IMR-90 (cell line): ENCODE measurements around the gene TAPT1. TPM values are rescaled to one million over a fixed set of nuclear protein-coding genes. Genes with fewer than 3 reads are reported as not detected.

Source experiments
- ATAC-seq: fragments of 200-7000 bp; cut with Tn5 transposase; 2 replicates; pipeline ENCODE4 v1.9.1; 2020; ENCODE audit warnings: low read depth, mild to moderate bottlenecking, moderate library complexity
- BruUV-seq: library from RNA; stranded (reverse); fragments of 400-500 nt; replicated peaks from 2 replicates; lab custom pipeline; 2021; lab: Mats Ljungman, UMichigan
- CTCF ChIA-PET: fragments of 300-600 bp; formaldehyde crosslinking; extraction: SDS; loops from one replicate; lab custom pipeline; 2021; ENCODE audit warnings: antibody characterized with exemption; lab: Yijun Ruan, JAX
- POLR2A ChIA-PET: fragments of 300-600 bp; sonication (Branson Sonifier 250); formaldehyde crosslinking; loops from one replicate; lab custom pipeline; 2022; ENCODE audit warnings: antibody characterized with exemption; ENCODE audit not compliant: unreplicated experiment; lab: Charles Lee
- DNase-seq: peaks from one replicate; pipeline ENCODE4 v3.0.0; 2013
- H2AFZ ChIP-seq: replicated peaks from 2 replicates; pipeline ENCODE3; 2013; ENCODE audit warnings: low read length, mild to moderate bottlenecking; ENCODE audit not compliant: poor library complexity
- H2AK5ac ChIP-seq: 2 replicates; pipeline ENCODE4 v1.6.1; 2013; ENCODE audit warnings: low read depth, low read length, inconsistent platforms
- H2AK9ac ChIP-seq: replicated peaks from 2 replicates; pipeline ENCODE3; 2013; ENCODE audit warnings: mild to moderate bottlenecking, low read depth, low read length, moderate library complexity; ENCODE audit not compliant: poor library complexity
- H2BK120ac ChIP-seq: 2 replicates; pipeline ENCODE4 v1.6.1; 2013; ENCODE audit warnings: low read depth, low read length, inconsistent platforms
- H2BK15ac ChIP-seq: 3 replicates; pipeline ENCODE4 v1.6.1; 2013; ENCODE audit warnings: low read depth, low read length, inconsistent platforms
- H2BK20ac ChIP-seq: 2 replicates; pipeline ENCODE4 v1.6.1; 2013; ENCODE audit warnings: low read depth, mild to moderate bottlenecking, inconsistent platforms, low read length, moderate library complexity
- H2BK5ac ChIP-seq: 2 replicates; pipeline ENCODE4 v1.6.1; 2013; ENCODE audit warnings: mild to moderate bottlenecking, low read depth, low read length, inconsistent platforms; ENCODE audit not compliant: poor library complexity, severe bottlenecking
- H3K14ac ChIP-seq: replicated peaks from 2 replicates; pipeline ENCODE4 v1.6.1; 2013; ENCODE audit warnings: low read depth, low read length, inconsistent platforms
- H3K18ac ChIP-seq: 2 replicates; pipeline ENCODE4 v1.6.1; 2013; ENCODE audit warnings: low read depth, low read length, control low read depth
- H3K23ac ChIP-seq: 2 replicates; pipeline ENCODE4 v1.6.1; 2013; ENCODE audit warnings: low read depth, low read length, inconsistent platforms
- H3K27ac ChIP-seq: 2 replicates; pipeline ENCODE4 v1.5.1; 2013; ENCODE audit warnings: mild to moderate bottlenecking, control low read depth, low read length; ENCODE audit not compliant: insufficient read depth
- H3K27me3 ChIP-seq: 2 replicates; pipeline ENCODE4 v1.6.1; 2013; ENCODE audit warnings: low read length; ENCODE audit not compliant: control insufficient read depth, insufficient read depth
- H3K36me3 ChIP-seq: 2 replicates; pipeline ENCODE4 v1.6.1; 2013; ENCODE audit warnings: low read length, mixed read lengths; ENCODE audit not compliant: control insufficient read depth, insufficient read depth
- H3K4ac ChIP-seq: 2 replicates; pipeline ENCODE4 v1.6.1; 2013; ENCODE audit warnings: low read depth, low read length, inconsistent platforms
- H3K4me1 ChIP-seq: 2 replicates; pipeline ENCODE4 v1.6.1; 2013; ENCODE audit warnings: low read length, mixed read lengths; ENCODE audit not compliant: control insufficient read depth, insufficient read depth
- H3K4me2 ChIP-seq: 2 replicates; pipeline ENCODE4 v1.6.1; 2013; ENCODE audit warnings: low read depth, mild to moderate bottlenecking, control low read depth, low read length, moderate library complexity
- H3K4me3 ChIP-seq: 2 replicates; pipeline ENCODE4 v1.5.1; 2013; ENCODE audit warnings: low read depth, mild to moderate bottlenecking, control low read depth, low read length, moderate library complexity; ENCODE audit not compliant: insufficient read depth
- H3K56ac ChIP-seq: 2 replicates; pipeline ENCODE4 v1.6.1; 2013; ENCODE audit warnings: low read length, inconsistent platforms; ENCODE audit not compliant: insufficient read depth; ENCODE audit errors: extremely low read depth
- H3K79me1 ChIP-seq, 2 experiments: 2 replicates each; pipeline ENCODE4 v1.6.1; 2013; ENCODE audit warnings: low read length in 2 of 2, inconsistent platforms in 1 of 2, low read depth in 1 of 2
- H3K9ac ChIP-seq: 2 replicates; pipeline ENCODE4 v1.6.1; 2013; ENCODE audit warnings: low read depth, low read length, control low read depth
- H3K9me1 ChIP-seq: 2 replicates; pipeline ENCODE4 v1.6.1; 2013; ENCODE audit warnings: low read length, inconsistent platforms; ENCODE audit not compliant: insufficient read depth
- H3K9me3 ChIP-seq: 2 replicates; pipeline ENCODE4 v1.6.1; 2013; ENCODE audit warnings: low read length; ENCODE audit not compliant: control insufficient read depth, insufficient read depth
- H4K20me1 ChIP-seq: 2 replicates; pipeline ENCODE4 v1.6.1; 2013; ENCODE audit warnings: low read length, inconsistent platforms; ENCODE audit not compliant: insufficient read depth
- H4K5ac ChIP-seq: 2 replicates; pipeline ENCODE4 v1.6.1; 2013; ENCODE audit warnings: mild to moderate bottlenecking, low read depth, low read length, control low read depth
- H4K8ac ChIP-seq, 2 experiments: 2 replicates each; pipeline ENCODE4 v1.6.1; 2013; ENCODE audit warnings: low read depth in 2 of 2, low read length in 2 of 2, control low read depth in 1 of 2, inconsistent platforms in 1 of 2
- H4K91ac ChIP-seq: 2 replicates; pipeline ENCODE4 v1.6.1; 2013; ENCODE audit warnings: low read depth, low read length, inconsistent platforms; ENCODE audit not compliant: insufficient read depth
- BHLHE40 ChIP-seq: fragments of 150-350 bp; IDR thresholded peaks from 2 replicates; pipeline ENCODE4 v1.6.1; 2016; ENCODE audit warnings: mild to moderate bottlenecking, low read depth, low read length
- CEBPB ChIP-seq: IDR thresholded peaks from 2 replicates; pipeline ENCODE4 v1.6.1; 2012; ENCODE audit warnings: low read depth, low read length, improper control_type of control experiment
- CHD1 ChIP-seq: IDR thresholded peaks from 2 replicates; pipeline ENCODE4 v1.6.1; 2012; ENCODE audit warnings: low read depth, low read length, improper control_type of control experiment
- CTCF ChIP-seq: conservative IDR thresholded peaks from 2 replicates; pipeline ENCODE4 v1.5.1; 2012; ENCODE audit warnings: mild to moderate bottlenecking, low read depth, low read length, improper control_type of control experiment
- ELK1 ChIP-seq: fragments of 150-350 bp; IDR thresholded peaks from 2 replicates; pipeline ENCODE4 v1.6.1; 2016; ENCODE audit warnings: low read depth, mild to moderate bottlenecking, low read length, moderate library complexity, borderline replicate concordance
- FOS ChIP-seq: fragments of 150-350 bp; IDR thresholded peaks from 2 replicates; pipeline ENCODE4 v1.6.1; 2016; ENCODE audit warnings: low read depth, low read length
- MAFK ChIP-seq: IDR thresholded peaks from 2 replicates; pipeline ENCODE4 v1.6.1; 2012; ENCODE audit warnings: low read depth, low read length, improper control_type of control experiment
- MAZ ChIP-seq: IDR thresholded peaks from 2 replicates; pipeline ENCODE4 v1.6.1; 2012; ENCODE audit warnings: low read depth, mild to moderate bottlenecking, low read length, improper control_type of control experiment, moderate library complexity, borderline replicate concordance
- MXI1 ChIP-seq: IDR thresholded peaks from 2 replicates; pipeline ENCODE4 v1.6.1; 2012; ENCODE audit warnings: low read depth, mild to moderate bottlenecking, low read length, moderate library complexity, borderline replicate concordance
- NFE2L2 ChIP-seq: fragments of 150-350 bp; IDR thresholded peaks from 2 replicates; pipeline ENCODE4 v1.6.1; 2016; ENCODE audit warnings: low read depth, mild to moderate bottlenecking, low read length
- POLR2A ChIP-seq: IDR thresholded peaks from 2 replicates; pipeline ENCODE4 v1.6.1; 2012; ENCODE audit warnings: mild to moderate bottlenecking, low read depth, low read length
- RAD21 ChIP-seq: IDR thresholded peaks from 2 replicates; pipeline ENCODE4 v1.6.1; 2012; ENCODE audit warnings: low read length, improper control_type of control experiment
- RFX5 ChIP-seq: IDR thresholded peaks from 2 replicates; pipeline ENCODE4 v1.8.0; 2012; ENCODE audit warnings: low read depth, mild to moderate bottlenecking, low read length, moderate library complexity
- SMC3 ChIP-seq: fragments of 150-350 bp; IDR thresholded peaks from 2 replicates; pipeline ENCODE4 v1.6.1; 2016; ENCODE audit warnings: low read depth, mild to moderate bottlenecking, antibody characterized with exemption, low read length, moderate library complexity
- USF2 ChIP-seq: fragments of 150-350 bp; IDR thresholded peaks from 2 replicates; pipeline ENCODE4 v1.6.1; 2017; ENCODE audit warnings: mild to moderate bottlenecking, antibody characterized with exemption, low read length, low read depth
- WGBS, 2 experiments: methylation state at CpG; one replicate each; pipeline versions ENCODE4 v1.1.5 to v1.1.7; 2013; ENCODE audit warnings: missing lambda C conversion rate in 2 of 2; ENCODE audit not compliant: insufficient read length in 1 of 2; ENCODE audit errors: extremely low coverage in 2 of 2; 5-methylcytosine and 5-hydroxymethylcytosine counted together
- dilution Hi-C: fragments of 300-500 bp; cut with HindIII; formaldehyde crosslinking; loops from one replicate; pipeline ENCODE4 v1.14.3; 2018; ENCODE audit warnings: low sequenced_read_pairs; ENCODE audit not compliant: unreplicated experiment
- in situ Hi-C: fragments of 300-500 bp; cut with MboI; formaldehyde crosslinking; loops from 3 replicates; pipeline ENCODE4 v1.14.3; 2019; ENCODE audit warnings: low sequenced_read_pairs, inconsistent platforms, mixed read lengths
- intact Hi-C: fragments of 100-400 bp; cut with micrococcal nuclease; formaldehyde crosslinking; loops from 2 replicates; pipeline ENCODE4 v1.10.0; 2022
- polyA plus RNA-seq, 3 experiments: library from polyadenylated mRNA; depleted of rRNA; stranded (reverse); fragments of >200 nt; gene quantifications; 2 replicates each; pipeline ENCODE4 v1.2.3, GENCODE V29; 2012; ENCODE audit warnings: low replicate concordance in 1 of 3
- total RNA-seq: library from RNA; depleted of rRNA; stranded (reverse); fragments of >200 nt; gene quantifications from 2 replicates; pipeline ENCODE4 v1.2.3, GENCODE V29; 2012

The TAPT1 gene
- total and polyA plus RNA-seq, 2 of the 4 experiments (the other 2 are of a cell fraction): 5.6 to 12.2 TPM

GRCh38 chr4:16162891-16163290, 63.4 kb downstream of the TAPT1 start:
- H3K9me1 ChIP-seq: 0 out of 2 replicates have a peak, but pooled peaks cover 4% of the 10 kb centered on the region
- no peak overlapping the region for H2BK20ac ChIP-seq
- no peaks in the 10 kb centered on the region for H3K4me1 ChIP-seq
- no peak overlapping the region for H2BK5ac ChIP-seq
- TF ChIP-seq POLR2A: no peak
- no peak for TF ChIP-seq CTCF
- no peak for TF ChIP-seq FOS
- no peak for TF ChIP-seq MAFK
- no peak for TF ChIP-seq MAZ
- no peak for TF ChIP-seq NFE2L2
- no peak for TF ChIP-seq MXI1
- no peak for TF ChIP-seq BHLHE40
- no peak for TF ChIP-seq SMC3
- TF ChIP-seq ELK1: no peak
- TF ChIP-seq CEBPB: no peak
- TF ChIP-seq USF2: no peak
- TF ChIP-seq CHD1: no peak
- TF ChIP-seq RFX5: no peak
- no peak for TF ChIP-seq RAD21
- no peak overlapping the region for H3K14ac ChIP-seq
- H2AK9ac ChIP-seq: no peak overlapping the region
- BruUV-seq: no TSS peak
- no peak overlapping the region for H2BK15ac ChIP-seq
- H4K5ac ChIP-seq: no peak overlapping the region
- no peak overlapping the region for H4K91ac ChIP-seq
- dilution Hi-C loops: no loop called here
- no peak overlapping the region for H3K18ac ChIP-seq
- H3K23ac ChIP-seq: no peak overlapping the region
- no peak overlapping the region for H3K4ac ChIP-seq
- no peak overlapping the region for H3K56ac ChIP-seq
- H2AK5ac ChIP-seq: no peak overlapping the region
- in situ Hi-C loops: no loop called here
- H3K27ac ChIP-seq: no peak overlapping the region
- H4K8ac ChIP-seq: no peak overlapping the region
- H3K4me2 ChIP-seq: no peak overlapping the region
- intact Hi-C loops: no loop called here
- H3K27me3 ChIP-seq: no peaks in the 10 kb centered on the region
- WGBS, 2 experiments: 80% methylated on average over 2 of the region's 4 CpGs; no CpG with 5 or more reads in 1 of the 2 experiments
- ChIA-PET CTCF (interaction anchor here (0.6 kb wide), 1 partner anchor 169 kb away, joined by 5 read pairs; no protein-coding TSS in a partner anchor), POLR2A (no interaction called here)
- no peak overlapping the region for H2BK120ac ChIP-seq
- no peak overlapping the region for H2AFZ ChIP-seq
- H3K9ac ChIP-seq: no peak overlapping the region
- 0 out of 2 replicates have a peak, but pooled peaks cover 2% of the 10 kb centered on the region for H3K9me3 ChIP-seq
- H3K4me3 ChIP-seq: no peak overlapping the region
- H3K36me3 ChIP-seq: peaks cover 21% of the 10 kb centered on the region
- ATAC-seq (no peak), DNase-seq (no peak)
- H3K79me1 ChIP-seq: no peaks in the 10 kb centered on the region
- H4K20me1 ChIP-seq: no peaks in the 10 kb centered on the region
